ENCODE measurements around the gene SPEG. TPM values are rescaled to one million over a fixed set of nuclear protein-coding genes. Genes with fewer than 3 reads are reported as not detected.
A peak's percentile ranks its signal among the peaks of the same experiment; 100 is the strongest.

SPEG gene
- polyA plus RNA-seq, 2 of the 4 experiments (the other 2 are of a cell fraction): 2.3 to 11.5 TPM

GRCh38 chr2:219401606-219402005 is 33.0 kb upstream of the SPEG start:
- no peak overlapping the region for H3K4me2 ChIP-seq
- ATAC-seq (no peak), FAIRE-seq (no peak), DNase-seq (ENCODE audit: low read depth in 1 of 2, low spot score in 1 of 2) (no peak)
- TF ChIP-seq MAX (IDR thresholded peaks at IDR 0.05) (no peak), HOXB5 (CRISPR knock-in tag; IDR thresholded peaks at IDR 0.05) (no peak), ZC3H11A (IDR thresholded peaks at IDR 0.05) (no peak), FOXS1 (CRISPR knock-in tag; IDR thresholded peaks at IDR 0.05) (no peak), HOXB13 (CRISPR knock-in tag; IDR thresholded peaks at IDR 0.05; ENCODE audit: low read depth) (no peak), NFE2L2 (conservative IDR thresholded peaks at IDR 0.05; ENCODE audit: low read length) (no peak), CEBPB (IDR thresholded peaks at IDR 0.05) (no peak), JUN (IDR thresholded peaks at IDR 0.05) (no peak), RCOR1 (IDR thresholded peaks at IDR 0.05; ENCODE audit: low read depth, low read length) (no peak), MAZ (IDR thresholded peaks at IDR 0.05; ENCODE audit: borderline replicate concordance, low read depth, low read length) (no peak)
- TF ChIP-seq, protein P1, sequence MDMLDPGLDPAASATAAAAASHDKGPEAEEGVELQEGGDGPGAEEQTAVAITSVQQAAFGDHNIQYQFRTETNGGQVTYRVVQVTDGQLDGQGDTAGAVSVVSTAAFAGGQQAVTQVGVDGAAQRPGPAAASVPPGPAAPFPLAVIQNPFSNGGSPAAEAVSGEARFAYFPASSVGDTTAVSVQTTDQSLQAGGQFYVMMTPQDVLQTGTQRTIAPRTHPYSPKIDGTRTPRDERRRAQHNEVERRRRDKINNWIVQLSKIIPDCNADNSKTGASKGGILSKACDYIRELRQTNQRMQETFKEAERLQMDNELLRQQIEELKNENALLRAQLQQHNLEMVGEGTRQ (IDR thresholded peaks at IDR 0.05): no peak
- H3K4me1 ChIP-seq: peaks cover 34% of the 10 kb centered on the region
- ChIA-PET CTCF (interaction anchor here (0.8 to 12.2 kb wide), 28 partner anchors 11 to 230 kb away, joined by 3 to 362 read pairs (median 11); partner anchors contain the start of genes DES, DNPEP, GMPPA and SPEG), POLR2A (interaction anchor here (0.7 kb wide), 1 partner anchor 128 kb away, joined by 4 read pairs; no protein-coding TSS in a partner anchor)
- no peaks in the 10 kb centered on the region for H3K9me3 ChIP-seq
- H3K4me3 ChIP-seq: no peak overlapping the region
- 79% methylated on average over 8 of the region's 8 CpGs for WGBS (ENCODE audit: missing lambda C conversion rate)
- no peak overlapping the region for H3K27ac ChIP-seq

DNA sequence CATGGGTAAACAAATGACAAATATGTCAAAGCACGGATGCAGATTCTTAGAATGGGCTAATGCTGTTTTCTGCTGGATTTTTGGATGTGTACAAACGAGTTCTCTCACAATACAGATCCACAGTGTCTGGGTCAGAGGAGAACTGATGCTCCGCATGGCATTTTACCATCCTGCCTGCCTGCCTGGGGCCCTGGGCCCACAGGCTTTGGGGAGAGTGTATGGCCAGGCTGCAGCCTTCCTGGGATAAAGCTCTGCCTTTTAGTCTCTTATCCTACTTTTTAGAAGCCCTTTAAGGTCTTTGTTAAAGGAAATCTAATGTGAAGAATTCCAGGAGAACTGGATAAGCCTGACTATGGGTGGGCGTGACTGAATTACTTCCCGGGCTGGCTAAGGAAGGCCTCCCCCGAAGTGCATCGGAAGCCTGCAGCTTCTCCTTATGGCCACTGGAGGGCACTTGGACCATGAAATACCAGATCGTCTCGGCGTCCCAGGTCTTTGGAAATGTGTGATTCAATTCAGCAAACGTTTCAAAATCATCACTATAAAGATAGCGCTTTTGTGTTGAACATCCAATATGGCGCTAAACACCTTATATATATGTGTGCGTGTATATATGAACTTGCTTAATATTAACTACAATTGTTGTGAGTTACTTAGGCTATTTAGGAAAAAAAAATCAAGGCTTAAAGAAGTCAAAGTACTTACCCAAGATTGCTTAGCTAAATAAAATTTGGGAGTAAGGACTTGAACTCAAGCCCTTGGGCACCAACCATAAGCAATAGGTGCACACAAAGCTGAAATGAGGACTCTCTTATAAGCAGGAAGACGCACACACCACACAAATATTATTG is 31.8 kb upstream of the SPEG start:
- H3K4me1 ChIP-seq: peaks cover 39% of the 10 kb centered on the region
- CTCF ChIA-PET: interaction anchor here (0.7 to 12.2 kb wide), 56 partner anchors 9 to 291 kb away, joined by 3 to 362 read pairs (median 7); partner anchors contain the start of genes DES, DNPEP and GMPPA

GRCh38 chr2:219403861-219404260 is 30.8 kb upstream of the SPEG start:
- WGBS (ENCODE audit: missing lambda C conversion rate): 86% methylated on average over 9 of the region's 9 CpGs
- ChIA-PET POLR2A (interaction anchor here (1.4 kb wide), 1 partner anchor 106 kb away, joined by 3 read pairs; no protein-coding TSS in a partner anchor), CTCF (interaction anchor here (0.6 to 12.2 kb wide), 41 partner anchors 8 to 320 kb away, joined by 3 to 362 read pairs (median 7); partner anchors contain the start of genes DES and DNPEP)
- DNase-seq (ENCODE audit: low read depth in 1 of 2, low spot score in 1 of 2) (no peak), FAIRE-seq (no peak), ATAC-seq (no peak)
- H3K4me3 ChIP-seq: no peak overlapping the region
- no peak overlapping the region for H3K27ac ChIP-seq
- peaks cover 30% of the 10 kb centered on the region for H3K4me1 ChIP-seq
- no peaks in the 10 kb centered on the region for H3K9me3 ChIP-seq
- H3K4me2 ChIP-seq: no peak overlapping the region
- no peak for TF ChIP-seq CBX8 (IDR thresholded peaks at IDR 0.05)
- TF ChIP-seq KDM5A (IDR thresholded peaks at IDR 0.05): no peak
- TF ChIP-seq, protein P2, sequence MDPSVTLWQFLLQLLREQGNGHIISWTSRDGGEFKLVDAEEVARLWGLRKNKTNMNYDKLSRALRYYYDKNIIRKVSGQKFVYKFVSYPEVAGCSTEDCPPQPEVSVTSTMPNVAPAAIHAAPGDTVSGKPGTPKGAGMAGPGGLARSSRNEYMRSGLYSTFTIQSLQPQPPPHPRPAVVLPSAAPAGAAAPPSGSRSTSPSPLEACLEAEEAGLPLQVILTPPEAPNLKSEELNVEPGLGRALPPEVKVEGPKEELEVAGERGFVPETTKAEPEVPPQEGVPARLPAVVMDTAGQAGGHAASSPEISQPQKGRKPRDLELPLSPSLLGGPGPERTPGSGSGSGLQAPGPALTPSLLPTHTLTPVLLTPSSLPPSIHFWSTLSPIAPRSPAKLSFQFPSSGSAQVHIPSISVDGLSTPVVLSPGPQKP (IDR thresholded peaks at IDR 0.05; ENCODE audit: low read depth, low read length): no peak
- no peak for TF ChIP-seq BCL3 (IDR thresholded peaks at IDR 0.05)
- no peak for TF ChIP-seq CHD2 (IDR thresholded peaks at IDR 0.05; ENCODE audit: low read length, partially characterized antibody)
- TF ChIP-seq ZFP36 (IDR thresholded peaks at IDR 0.05; ENCODE audit: borderline replicate concordance, partially characterized antibody): no peak
- TF ChIP-seq, protein P3, sequence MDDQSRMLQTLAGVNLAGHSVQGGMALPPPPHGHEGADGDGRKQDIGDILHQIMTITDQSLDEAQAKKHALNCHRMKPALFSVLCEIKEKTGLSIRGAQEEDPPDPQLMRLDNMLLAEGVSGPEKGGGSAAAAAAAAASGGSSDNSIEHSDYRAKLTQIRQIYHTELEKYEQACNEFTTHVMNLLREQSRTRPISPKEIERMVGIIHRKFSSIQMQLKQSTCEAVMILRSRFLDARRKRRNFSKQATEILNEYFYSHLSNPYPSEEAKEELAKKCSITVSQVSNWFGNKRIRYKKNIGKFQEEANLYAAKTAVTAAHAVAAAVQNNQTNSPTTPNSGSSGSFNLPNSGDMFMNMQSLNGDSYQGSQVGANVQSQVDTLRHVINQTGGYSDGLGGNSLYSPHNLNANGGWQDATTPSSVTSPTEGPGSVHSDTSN (IDR thresholded peaks at IDR 0.05): no peak

More for the DNA sequence above, 31.8 kb upstream of the SPEG start:
- ATAC-seq (peak; percentile 52 to 80; a peak in 5 of 6 replicates), DNase-seq (ENCODE audit: low read depth in 1 of 2, low spot score in 1 of 2) (peak; percentile 62 to 84), FAIRE-seq (peak; percentile 7)
- 19% methylated on average over 15 of the region's 15 CpGs for WGBS (ENCODE audit: missing lambda C conversion rate)
- no peak overlapping the region for H3K27ac ChIP-seq
- H3K9me3 ChIP-seq: no peaks in the 10 kb centered on the region
- H3K4me3 ChIP-seq: no peak overlapping the region
- POLR2A ChIA-PET: interaction anchor here (1.4 kb wide), 1 partner anchor 107 kb away, joined by 3 read pairs; no protein-coding TSS in a partner anchor
- TF ChIP-seq RCOR1 (IDR thresholded peaks at IDR 0.05; ENCODE audit: low read depth, low read length) (no peak), RAD21 (conservative IDR thresholded peaks at IDR 0.05 in 1 of 2, IDR thresholded peaks at IDR 0.05 in 1 of 2) (peak; percentile 85 to 90), EP300 (IDR thresholded peaks at IDR 0.05) (no peak), SMC3 (IDR thresholded peaks at IDR 0.05) (peak; percentile 86), EHMT2 (IDR thresholded peaks at IDR 0.05; ENCODE audit: low read depth) (no peak), RNF2 (IDR thresholded peaks at IDR 0.05; ENCODE audit: borderline replicate concordance, low read depth) (no peak)
- TF ChIP-seq, protein P4, sequence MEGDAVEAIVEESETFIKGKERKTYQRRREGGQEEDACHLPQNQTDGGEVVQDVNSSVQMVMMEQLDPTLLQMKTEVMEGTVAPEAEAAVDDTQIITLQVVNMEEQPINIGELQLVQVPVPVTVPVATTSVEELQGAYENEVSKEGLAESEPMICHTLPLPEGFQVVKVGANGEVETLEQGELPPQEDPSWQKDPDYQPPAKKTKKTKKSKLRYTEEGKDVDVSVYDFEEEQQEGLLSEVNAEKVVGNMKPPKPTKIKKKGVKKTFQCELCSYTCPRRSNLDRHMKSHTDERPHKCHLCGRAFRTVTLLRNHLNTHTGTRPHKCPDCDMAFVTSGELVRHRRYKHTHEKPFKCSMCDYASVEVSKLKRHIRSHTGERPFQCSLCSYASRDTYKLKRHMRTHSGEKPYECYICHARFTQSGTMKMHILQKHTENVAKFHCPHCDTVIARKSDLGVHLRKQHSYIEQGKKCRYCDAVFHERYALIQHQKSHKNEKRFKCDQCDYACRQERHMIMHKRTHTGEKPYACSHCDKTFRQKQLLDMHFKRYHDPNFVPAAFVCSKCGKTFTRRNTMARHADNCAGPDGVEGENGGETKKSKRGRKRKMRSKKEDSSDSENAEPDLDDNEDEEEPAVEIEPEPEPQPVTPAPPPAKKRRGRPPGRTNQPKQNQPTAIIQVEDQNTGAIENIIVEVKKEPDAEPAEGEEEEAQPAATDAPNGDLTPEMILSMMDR (IDR thresholded peaks at IDR 0.05): peak; percentile 87
- peak overlapping the region; percentile 44; the same call in 1 of the 3 replicates for H3K4me2 ChIP-seq

All from A549 (cell line).